HCT116 (cell line): ENCODE results near the gene SUMO3.

Experiments used
- EZH2 ChIP-seq: fragments of 200-600 bp; sonication (generic); IDR thresholded peaks from 2 replicates; pipeline ENCODE4 v1.6.1; 2017; ENCODE audit warnings: antibody characterized with exemption, mixed run types
- EZH2phosphoT487 ChIP-seq: fragments of 200-600 bp; IDR thresholded peaks from 2 replicates; pipeline ENCODE4 v1.6.1; 2018; ENCODE audit warnings: antibody characterized with exemption, borderline replicate concordance
- RAD21 ChIP-seq: IDR thresholded peaks from 2 replicates; pipeline ENCODE4 v1.6.1; 2012; ENCODE audit warnings: low read depth, mild to moderate bottlenecking

- TF ChIP-seq EZH2phosphoT487 (no peak), EZH2 (no peak), RAD21 (peak; percentile 50)
Measured at GRCh38 chr21:44800971-44801467, 16.8 kb downstream of the SUMO3 start.
